Endothelial cell (in vitro differentiated cells): ENCODE measurements around the gene AK3. TPM values are rescaled to one million over a fixed set of nuclear protein-coding genes. Genes with fewer than 3 reads are reported as not detected.
"Not testable (repeated sequence)": the region's sequence is repeated elsewhere in the genome, so short reads cannot be mapped to it uniquely, and the experiment has no call there.

Experiments used
- DNase-seq: peaks from one replicate; pipeline ENCODE4 v3.0.0; 2021; ENCODE audit warnings: low spot score
- H3K27ac Mint-ChIP-seq: one replicate; pipeline ENCODE4 v1.8.0; 2021; ENCODE audit warnings: mixed read lengths, inconsistent platforms; ENCODE audit not compliant: unreplicated experiment
- H3K27me3 Mint-ChIP-seq: one replicate; pipeline ENCODE4 v1.8.0; 2021; ENCODE audit warnings: mild to moderate bottlenecking, moderate library complexity, mixed read lengths, inconsistent platforms; ENCODE audit not compliant: unreplicated experiment
- H3K36me3 Mint-ChIP-seq: one replicate; pipeline ENCODE4 v1.8.0; 2021; ENCODE audit warnings: mild to moderate bottlenecking, low read depth, mixed read lengths, inconsistent platforms; ENCODE audit not compliant: unreplicated experiment
- H3K4me1 Mint-ChIP-seq: one replicate; pipeline ENCODE4 v1.8.0; 2021; ENCODE audit warnings: mild to moderate bottlenecking, mixed read lengths, inconsistent platforms; ENCODE audit not compliant: unreplicated experiment
- H3K4me3 Mint-ChIP-seq: one replicate; pipeline ENCODE4 v1.8.0; 2021; ENCODE audit warnings: mild to moderate bottlenecking, mixed read lengths, inconsistent platforms; ENCODE audit not compliant: unreplicated experiment
- H3K9me3 Mint-ChIP-seq: one replicate; pipeline ENCODE4 v1.8.0; 2021; ENCODE audit warnings: mixed read lengths, inconsistent platforms; ENCODE audit not compliant: unreplicated experiment
- total RNA-seq: library from RNA; stranded (reverse); fragmentation: NEBNext Ultra II Directional; extraction: Animal tissue kit (Norgen Biotek cat#: 25700); gene quantifications from one replicate; pipeline ENCODE4 v1.2.1, GENCODE V29; 2021; ENCODE audit not compliant: unreplicated experiment
- TF ChIP-seq, protein P1 (sequence below): fragments of 200-600 bp; sonication (generic); IDR thresholded peaks from one replicate; pipeline ENCODE4 v1.5.0; 2021; ENCODE audit warnings: antibody characterized with exemption; ENCODE audit not compliant: unreplicated experiment

AK3 gene
- total RNA-seq, 1 donor from 2014 or later: 29.2 TPM

DNA sequence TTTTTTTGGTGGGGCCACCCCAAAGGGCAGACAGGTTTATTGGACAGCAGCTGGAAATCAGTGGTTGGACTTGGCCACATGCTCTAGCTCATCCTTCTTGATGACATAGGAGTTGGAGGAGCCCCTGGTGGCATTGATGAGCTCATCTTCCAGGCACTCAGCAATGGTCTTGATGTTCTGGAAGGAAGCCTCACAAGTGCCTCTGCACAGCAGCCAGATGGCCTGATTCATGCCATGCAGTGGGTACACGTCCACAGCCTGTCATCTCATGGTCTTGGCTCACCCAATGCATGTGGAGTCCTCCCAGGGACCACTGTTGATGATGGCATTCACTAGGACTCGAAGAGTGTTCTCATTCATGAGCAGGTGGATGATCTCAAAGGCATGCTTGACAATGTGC lies 40.4 kb upstream of the AK3 start:
- no peak for DNase-seq
- TF ChIP-seq, protein P1, sequence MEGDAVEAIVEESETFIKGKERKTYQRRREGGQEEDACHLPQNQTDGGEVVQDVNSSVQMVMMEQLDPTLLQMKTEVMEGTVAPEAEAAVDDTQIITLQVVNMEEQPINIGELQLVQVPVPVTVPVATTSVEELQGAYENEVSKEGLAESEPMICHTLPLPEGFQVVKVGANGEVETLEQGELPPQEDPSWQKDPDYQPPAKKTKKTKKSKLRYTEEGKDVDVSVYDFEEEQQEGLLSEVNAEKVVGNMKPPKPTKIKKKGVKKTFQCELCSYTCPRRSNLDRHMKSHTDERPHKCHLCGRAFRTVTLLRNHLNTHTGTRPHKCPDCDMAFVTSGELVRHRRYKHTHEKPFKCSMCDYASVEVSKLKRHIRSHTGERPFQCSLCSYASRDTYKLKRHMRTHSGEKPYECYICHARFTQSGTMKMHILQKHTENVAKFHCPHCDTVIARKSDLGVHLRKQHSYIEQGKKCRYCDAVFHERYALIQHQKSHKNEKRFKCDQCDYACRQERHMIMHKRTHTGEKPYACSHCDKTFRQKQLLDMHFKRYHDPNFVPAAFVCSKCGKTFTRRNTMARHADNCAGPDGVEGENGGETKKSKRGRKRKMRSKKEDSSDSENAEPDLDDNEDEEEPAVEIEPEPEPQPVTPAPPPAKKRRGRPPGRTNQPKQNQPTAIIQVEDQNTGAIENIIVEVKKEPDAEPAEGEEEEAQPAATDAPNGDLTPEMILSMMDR: no peak
- Mint-ChIP-seq H3K36me3 (no peaks in the 10 kb centered on the region), H3K27me3 (no peaks in the 10 kb centered on the region), H3K4me1 (no peaks in the 10 kb centered on the region), H3K9me3 (no peaks in the 10 kb centered on the region), H3K27ac (no peak overlapping the region), H3K4me3 (no peak overlapping the region)

DNA sequence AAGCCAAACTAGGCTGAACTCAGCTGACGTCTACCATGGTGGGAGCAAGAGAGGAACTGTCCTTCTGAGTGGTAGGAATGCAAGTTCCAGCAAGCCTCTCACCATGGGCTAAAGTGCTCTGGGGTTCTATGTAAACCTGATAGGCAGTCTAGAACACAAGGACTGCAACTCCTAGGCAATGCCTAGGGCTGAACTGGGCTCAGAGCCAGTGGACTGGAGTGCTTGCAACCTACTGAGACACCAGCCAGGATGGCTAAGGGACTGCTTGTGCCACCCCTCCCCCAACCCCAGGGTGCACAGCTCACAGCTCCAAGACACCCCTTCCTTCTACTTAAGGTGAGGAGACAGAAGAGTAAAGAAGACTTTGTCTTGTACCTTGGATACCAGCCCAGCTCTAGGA lies 39.6 kb upstream of the AK3 start:
- no peak overlapping the region for H3K27ac Mint-ChIP-seq
- TF ChIP-seq, protein P1: no peak

DNA sequence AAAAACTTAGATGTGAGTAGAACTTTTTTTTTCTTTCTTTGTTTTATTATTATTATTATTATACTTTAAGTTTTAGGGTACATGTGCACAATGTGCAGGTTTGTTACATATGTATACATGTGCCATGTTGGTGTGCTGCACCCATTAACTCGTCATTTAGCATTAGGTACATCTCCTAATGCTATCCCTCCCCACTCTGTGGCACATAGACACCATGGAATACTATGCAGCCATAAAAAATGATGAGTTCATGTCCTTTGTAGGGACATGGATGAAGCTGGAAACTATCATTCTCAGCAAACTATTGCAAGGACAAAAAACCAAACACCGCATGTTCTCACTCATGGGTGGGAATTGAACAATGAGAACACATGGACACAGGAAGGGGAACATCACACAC lies 34.0 kb upstream of the AK3 start:
- H3K36me3 Mint-ChIP-seq, H3K4me1 Mint-ChIP-seq, H3K27me3 Mint-ChIP-seq, H3K9me3 Mint-ChIP-seq, H3K4me3 Mint-ChIP-seq, DNase-seq, H3K27ac Mint-ChIP-seq: not testable (repeated sequence)

More for the DNA sequence above, 39.6 kb upstream of the AK3 start:
- Mint-ChIP-seq H3K27me3 (no peaks in the 10 kb centered on the region), H3K36me3 (no peaks in the 10 kb centered on the region), H3K9me3 (no peaks in the 10 kb centered on the region), H3K4me1 (no peaks in the 10 kb centered on the region), H3K4me3 (no peak overlapping the region)
- no peak for DNase-seq

DNA sequence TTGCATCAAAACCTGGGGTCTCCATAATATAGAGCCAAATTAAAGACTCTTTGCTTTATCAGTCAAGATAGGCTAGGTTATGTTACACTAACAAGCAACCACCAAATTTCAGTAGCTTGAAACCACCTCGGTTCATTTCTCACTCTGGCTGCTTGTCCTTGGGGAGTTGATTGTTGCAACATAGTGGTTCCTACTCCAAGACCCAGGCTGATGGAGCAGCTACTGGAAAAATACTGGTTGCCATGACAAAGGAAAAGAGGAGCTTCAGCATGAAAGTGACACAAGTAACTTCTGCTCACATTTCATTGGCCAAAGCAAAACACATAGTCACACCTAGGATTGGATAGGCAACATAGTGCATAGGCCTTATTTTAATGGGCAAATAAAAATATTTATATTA lies 33.2 kb upstream of the AK3 start:
- Mint-ChIP-seq H3K4me1 (no peaks in the 10 kb centered on the region), H3K27ac (no peak overlapping the region), H3K27me3 (no peaks in the 10 kb centered on the region), H3K36me3 (no peaks in the 10 kb centered on the region), H3K4me3 (no peak overlapping the region), H3K9me3 (no peaks in the 10 kb centered on the region)
- TF ChIP-seq, protein P1: no peak
- DNase-seq: no peak

DNA sequence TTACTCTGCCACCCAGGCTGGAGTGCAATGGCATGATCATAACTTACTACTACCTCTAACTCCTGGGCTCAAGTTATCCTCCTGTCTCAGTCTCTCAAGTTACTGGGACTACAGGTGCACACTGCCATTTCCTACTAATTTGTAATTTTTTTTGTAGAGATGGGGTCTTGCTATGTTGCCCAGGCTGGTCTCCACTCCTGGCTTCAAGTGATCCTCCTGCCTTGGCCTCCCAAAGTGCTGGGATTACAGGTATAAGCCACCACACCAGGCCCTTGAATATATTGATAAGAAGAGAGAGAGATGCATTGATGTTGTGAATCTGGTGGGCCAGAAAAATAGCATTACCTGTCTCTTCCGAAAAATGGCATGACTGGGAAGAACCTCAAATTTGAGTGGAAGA lies 30.8 kb upstream of the AK3 start:
- DNase-seq: no peak
- no peak overlapping the region for H3K4me3 Mint-ChIP-seq
- TF ChIP-seq, protein P1: no peak

More for the DNA sequence above, 30.8 kb upstream of the AK3 start:
- Mint-ChIP-seq H3K36me3 (no peaks in the 10 kb centered on the region), H3K27me3 (peaks cover 4% of the 10 kb centered on the region), H3K4me1 (no peaks in the 10 kb centered on the region), H3K9me3 (no peaks in the 10 kb centered on the region), H3K27ac (no peak overlapping the region)
